HG03520 (cell line): ENCODE results near the gene ERMN.
"Not testable (repeated sequence)": the region's sequence is repeated elsewhere in the genome, so short reads cannot be mapped to it uniquely, and the experiment has no call there.

Source experiments
- ATAC-seq: cut with Tn5 transposase; IDR thresholded peaks from one replicate; pipeline ENCODE4 v1.9.1; 2021; ENCODE audit warnings: mild to moderate bottlenecking, moderate library complexity; ENCODE audit not compliant: unreplicated experiment

ERMN gene

GRCh38 chr2:157301307-157301706 is 24.3 kb downstream of the ERMN start:
- no peak for ATAC-seq

DNA sequence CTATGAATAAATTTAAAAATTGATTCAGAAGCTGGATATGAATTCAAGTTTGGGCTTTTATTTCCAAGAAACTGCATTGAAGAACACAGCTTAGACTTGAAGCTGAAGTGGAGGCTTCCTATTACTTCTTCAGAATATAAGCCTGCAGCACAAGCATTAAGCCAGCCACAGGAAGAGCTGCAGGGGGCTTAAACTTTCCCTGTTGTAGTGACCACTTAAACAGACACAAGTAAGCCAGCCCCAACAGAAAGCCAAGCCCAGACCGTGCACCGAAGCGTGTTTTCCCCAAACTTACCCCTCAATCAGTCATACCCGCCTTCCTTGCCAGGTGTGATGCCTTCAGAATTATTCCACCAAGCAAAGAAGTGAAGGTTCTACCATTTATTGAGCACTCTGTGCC is 28.7 kb downstream of the ERMN start:
- no peak for ATAC-seq

DNA sequence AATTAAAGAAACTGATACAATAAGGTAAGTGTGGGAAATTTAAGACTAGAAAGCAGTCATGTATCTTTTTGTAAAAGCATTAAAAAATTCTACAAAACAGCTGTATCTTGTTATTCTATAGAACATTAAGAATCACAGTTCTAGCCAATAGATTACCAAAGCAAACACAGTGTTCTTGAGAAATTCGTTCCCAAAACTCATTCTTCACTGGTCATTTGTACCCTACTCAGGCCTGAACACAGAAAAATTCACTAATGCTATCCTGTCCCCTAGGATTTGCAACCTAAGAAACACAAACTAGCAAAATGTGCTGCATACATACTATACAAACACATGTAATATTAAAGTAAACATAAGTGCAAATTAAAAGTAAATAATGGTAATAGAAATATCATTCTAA is 29.1 kb downstream of the ERMN start:
- no peak for ATAC-seq

DNA sequence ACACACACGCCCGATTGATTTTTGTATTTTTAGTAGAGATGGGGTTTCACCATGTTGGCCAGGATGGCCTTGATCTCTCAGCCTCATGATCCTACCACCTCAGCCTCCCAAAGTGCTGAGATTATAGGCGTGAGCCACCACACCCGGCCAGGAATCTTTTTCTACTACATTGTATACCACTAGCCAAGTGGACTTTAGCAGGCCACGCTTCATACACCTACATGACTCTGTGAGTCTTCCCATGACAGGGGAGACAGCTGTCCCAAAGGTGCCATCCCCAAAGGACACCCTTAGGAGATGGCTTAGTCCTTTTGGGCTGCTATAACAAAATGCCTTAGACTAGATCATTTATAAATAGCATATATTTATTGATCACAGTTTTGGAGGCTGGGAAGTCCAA is 32.8 kb downstream of the ERMN start:
- ATAC-seq = no peak

GRCh38 chr2:157291018-157291417 is 34.6 kb downstream of the ERMN start:
- no peak for ATAC-seq

DNA sequence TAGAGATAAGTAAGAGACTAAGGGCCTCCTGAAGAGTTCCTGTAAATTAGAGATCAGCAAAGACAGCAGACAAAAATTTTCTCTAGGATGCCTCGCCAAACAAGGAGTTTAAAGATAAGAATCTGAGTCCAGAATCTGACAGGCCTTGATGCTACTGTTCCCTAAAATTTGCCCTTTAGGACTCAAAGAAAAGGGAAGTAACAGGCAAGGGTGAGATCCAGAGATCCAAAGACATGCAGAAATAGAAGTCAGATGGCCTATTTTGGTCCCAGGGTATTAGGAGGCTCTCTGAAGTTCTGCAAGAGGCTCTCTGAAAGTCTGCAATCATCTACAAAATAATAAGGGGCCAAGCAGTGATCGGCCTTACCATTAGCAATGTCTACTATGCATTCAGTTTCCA is 35.1 kb downstream of the ERMN start:
- ATAC-seq = no peak

- no peak for ATAC-seq
These were observed 38.5 kb downstream of the ERMN start for GRCh38 chr2:157287160-157287559.

GRCh38 chr2:157283468-157283867 is 42.2 kb downstream of the ERMN start:
- no peak for ATAC-seq

GRCh38 chr2:157281316-157281715 is 44.3 kb downstream of the ERMN start:
- no peak for ATAC-seq

GRCh38 chr2:157279311-157279710 is 46.3 kb downstream of the ERMN start:
- not testable (repeated sequence) for ATAC-seq

GRCh38 chr2:157271590-157272203 is 53.9 kb downstream of the ERMN start:
- ATAC-seq = peak; percentile 49

DNA sequence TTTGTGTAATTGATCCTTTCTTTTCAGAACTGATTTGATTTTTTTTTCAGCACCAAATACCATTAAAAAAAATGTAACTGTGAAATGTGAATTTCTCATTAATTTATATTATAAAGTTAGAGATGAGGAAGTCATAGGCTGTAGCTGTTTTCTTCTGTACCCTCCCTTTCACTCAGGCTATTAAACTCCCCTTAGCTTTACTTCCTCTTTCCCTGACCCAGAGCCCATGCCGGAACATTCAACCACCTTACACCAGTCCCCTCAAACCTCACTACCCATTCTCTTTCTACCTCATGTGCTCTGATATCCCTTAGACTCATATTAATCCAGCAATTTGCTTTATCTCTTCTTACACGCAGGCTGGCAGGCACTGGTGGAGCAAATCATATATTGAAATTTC is 55.7 kb downstream of the ERMN start:
- ATAC-seq = peak; percentile 56

GRCh38 chr2:157269060-157269459 is 56.6 kb downstream of the ERMN start:
- ATAC-seq = no peak
